ENCODE data around the gene SLC27A6. TPM values are rescaled to one million over a fixed set of nuclear protein-coding genes. Genes with fewer than 3 reads are reported as not detected.

The SLC27A6 gene
- total RNA-seq, 1 experiment from 2014 or later: 7.9 TPM

- no peak for ATAC-seq
Measured at GRCh38 chr5:129077433-129078075, 112.3 kb downstream of the SLC27A6 start.

GRCh38 chr5:129078247-129078646 lies 113.0 kb downstream of the SLC27A6 start:
- intact Hi-C loops (cut with micrococcal nuclease): no loop called here
- BruUV-seq (replicated peaks): no TSS peak

More at GRCh38 chr5:129077433-129078075, 112.3 kb downstream of the SLC27A6 start:
- H2AFZ ChIP-seq (ENCODE audit: low read depth, low read length, poor library complexity, severe bottlenecking): no peak overlapping the region
- H3K4me1 ChIP-seq (ENCODE audit: control insufficient read depth in 1 of 2, insufficient read depth in 2 of 2, low read length in 2 of 2): no peaks in the 10 kb centered on the region
- TF ChIP-seq POLR2A (IDR thresholded peaks at IDR 0.05; ENCODE audit: borderline replicate concordance, extremely low read depth, insufficient read depth, insufficient read length): no peak
- no peak for TF ChIP-seq CBX3 (IDR thresholded peaks at IDR 0.05; ENCODE audit: low read depth)
- TF ChIP-seq ATF3 (IDR thresholded peaks at IDR 0.05): no peak
- no peak for TF ChIP-seq EZH2phosphoT487 (IDR thresholded peaks at IDR 0.05; ENCODE audit: borderline replicate concordance)
- TF ChIP-seq SRF (IDR thresholded peaks at IDR 0.05; ENCODE audit: low read depth): no peak
- TF ChIP-seq ZNF274 (IDR thresholded peaks at IDR 0.05; ENCODE audit: low read depth, low read length): no peak
- no peak for TF ChIP-seq TCF7L2 (IDR thresholded peaks at IDR 0.05; ENCODE audit: borderline replicate concordance, extremely low read depth, insufficient read depth, insufficient read length)
- TF ChIP-seq EGR1 (IDR thresholded peaks at IDR 0.05; ENCODE audit: low read depth): no peak
- no peak for TF ChIP-seq JUND (IDR thresholded peaks at IDR 0.05)
- TF ChIP-seq SP1 (IDR thresholded peaks at IDR 0.05; ENCODE audit: low read depth): no peak
- intact Hi-C loops (cut with micrococcal nuclease): no loop called here
- no peak overlapping the region for H3K4me3 ChIP-seq (replicated peaks in 1 of 2; ENCODE audit: low read depth in 1 of 2, low read length in 2 of 2)
- DNase-seq (ENCODE audit: low read depth, low spot score): no peak
- H3K9me3 ChIP-seq (ENCODE audit: control insufficient read depth in 1 of 2, insufficient read depth in 1 of 2, low read depth in 1 of 2, low read length in 2 of 2): no peaks in the 10 kb centered on the region
- H3K4me2 ChIP-seq (ENCODE audit: low read length): no peak overlapping the region
- ChIA-PET POLR2A (no interaction called here), CTCF (no interaction called here), RAD21 (ENCODE audit: low non-redundant PET in 1 of 2, low total read pairs in 2 of 2, uncharacterized antibody in 2 of 2, unreplicated experiment in 2 of 2) (no interaction called here)
- no peaks in the 10 kb centered on the region for H3K27me3 ChIP-seq (ENCODE audit: insufficient read depth, low read length)
- no peaks in the 10 kb centered on the region for H3K9me2 ChIP-seq (ENCODE audit: insufficient read depth)
- H4K20me1 ChIP-seq (ENCODE audit: insufficient read depth): no peaks in the 10 kb centered on the region
- no peak overlapping the region for H3K9ac ChIP-seq (ENCODE audit: low read length)
- no peaks in the 10 kb centered on the region for H3K36me3 ChIP-seq (ENCODE audit: control insufficient read depth in 1 of 2, insufficient read depth in 2 of 2, low read length in 2 of 2)
- no peaks in the 10 kb centered on the region for H3K79me2 ChIP-seq (ENCODE audit: insufficient read depth, low read length)
- H3K27ac ChIP-seq (ENCODE audit: low read depth, low read length): no peak overlapping the region
- no TSS peak for BruUV-seq (replicated peaks)

More at GRCh38 chr5:129078247-129078646, 113.0 kb downstream of the SLC27A6 start:
- Histone ChIP-seq H4K20me1 (ENCODE audit: insufficient read depth) (no peaks in the 10 kb centered on the region), H3K9me3 (ENCODE audit: control insufficient read depth in 1 of 2, insufficient read depth in 1 of 2, low read depth in 1 of 2, low read length in 2 of 2) (no peaks in the 10 kb centered on the region), H3K27me3 (ENCODE audit: insufficient read depth, low read length) (no peaks in the 10 kb centered on the region), H3K27ac (ENCODE audit: low read depth, low read length) (no peak overlapping the region), H3K9ac (ENCODE audit: low read length) (no peak overlapping the region), H3K36me3 (ENCODE audit: control insufficient read depth in 1 of 2, insufficient read depth in 2 of 2, low read length in 2 of 2) (no peaks in the 10 kb centered on the region), H2AFZ (ENCODE audit: low read depth, low read length, poor library complexity, severe bottlenecking) (no peak overlapping the region), H3K4me3 (replicated peaks in 1 of 2; ENCODE audit: low read depth in 1 of 2, low read length in 2 of 2) (no peak overlapping the region), H3K9me2 (ENCODE audit: insufficient read depth) (no peaks in the 10 kb centered on the region), H3K4me1 (ENCODE audit: control insufficient read depth in 1 of 2, insufficient read depth in 2 of 2, low read length in 2 of 2) (no peaks in the 10 kb centered on the region), H3K79me2 (ENCODE audit: insufficient read depth, low read length) (no peaks in the 10 kb centered on the region), H3K4me2 (ENCODE audit: low read length) (no peak overlapping the region)
- TF ChIP-seq POLR2A (IDR thresholded peaks at IDR 0.05; ENCODE audit: borderline replicate concordance, extremely low read depth, insufficient read depth, insufficient read length): no peak
- no peak for TF ChIP-seq CTCF (IDR thresholded peaks at IDR 0.05 in 2 of 3, conservative IDR thresholded peaks at IDR 0.05 in 1 of 3; ENCODE audit: borderline replicate concordance in 1 of 3, insufficient read depth in 1 of 3, low read depth in 2 of 3, low read length in 2 of 3)
- no peak for TF ChIP-seq SIN3A (IDR thresholded peaks at IDR 0.05; ENCODE audit: low read depth)
- TF ChIP-seq SRF (IDR thresholded peaks at IDR 0.05; ENCODE audit: low read depth): no peak
- TF ChIP-seq SP1 (IDR thresholded peaks at IDR 0.05; ENCODE audit: low read depth): no peak
- DNase-seq (ENCODE audit: low read depth, low spot score) (no peak), ATAC-seq (no peak)
- CTCF ChIA-PET: no interaction called here
- POLR2A ChIA-PET: no interaction called here
- RAD21 ChIA-PET (ENCODE audit: low non-redundant PET in 1 of 2, low total read pairs in 2 of 2, uncharacterized antibody in 2 of 2, unreplicated experiment in 2 of 2): no interaction called here
